NCI-H1436 (cell line): ENCODE measurements around the gene UBTD1.

Source experiments
- DNase-seq: peaks from one replicate; lab custom pipeline; 2025; lab: John Stamatoyannopoulos, UW

Gene UBTD1

DNA sequence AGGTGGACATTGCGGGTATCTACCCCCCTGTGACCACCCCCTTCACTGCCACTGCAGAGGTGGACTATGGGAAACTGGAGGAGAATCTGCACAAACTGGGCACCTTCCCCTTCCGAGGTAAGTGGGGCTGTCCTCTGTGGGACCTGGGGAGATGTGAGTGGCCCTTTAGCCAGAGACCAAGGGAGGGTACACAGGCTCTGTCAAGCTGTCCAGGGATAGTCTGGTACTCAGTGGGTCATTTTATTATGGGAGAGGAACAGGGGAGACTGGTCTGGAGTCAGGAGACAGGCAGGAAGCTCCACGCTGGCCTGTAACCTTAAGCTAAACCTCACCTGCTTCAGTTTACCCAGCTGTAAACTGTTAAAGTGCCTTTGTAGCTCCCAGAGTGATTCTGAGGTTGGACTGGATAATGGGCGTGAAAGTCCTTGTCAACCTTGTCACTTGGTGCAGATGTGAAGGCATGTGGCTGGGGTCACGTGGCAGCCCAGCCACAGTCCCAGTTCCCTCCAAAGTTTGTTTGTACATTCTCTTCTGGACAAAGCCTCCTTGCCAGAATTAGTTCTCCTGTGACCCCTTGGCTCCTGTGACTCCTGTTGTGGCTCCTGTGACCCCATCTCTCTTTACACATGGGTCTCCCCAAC lies 86.2 kb downstream of the UBTD1 start:
- no peak for DNase-seq

DNA sequence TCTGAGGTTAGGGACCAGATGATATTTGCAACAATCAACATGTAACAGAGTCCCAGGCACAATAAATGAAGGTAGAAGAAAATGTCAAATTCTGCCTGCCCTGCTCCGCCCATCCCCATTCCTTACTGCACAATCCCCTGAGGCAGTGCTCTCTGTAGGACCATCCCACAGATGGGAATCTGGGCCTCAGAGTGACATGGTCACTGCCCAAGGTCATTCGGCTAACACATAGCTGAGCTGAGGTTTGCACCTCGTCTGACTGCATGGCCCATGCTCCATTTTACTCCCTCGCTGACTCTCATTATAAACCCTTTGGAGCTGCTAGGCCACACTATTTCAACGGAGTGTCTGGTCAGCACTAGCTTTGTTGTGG lies 86.7 kb downstream of the UBTD1 start:
- no peak for DNase-seq

DNA sequence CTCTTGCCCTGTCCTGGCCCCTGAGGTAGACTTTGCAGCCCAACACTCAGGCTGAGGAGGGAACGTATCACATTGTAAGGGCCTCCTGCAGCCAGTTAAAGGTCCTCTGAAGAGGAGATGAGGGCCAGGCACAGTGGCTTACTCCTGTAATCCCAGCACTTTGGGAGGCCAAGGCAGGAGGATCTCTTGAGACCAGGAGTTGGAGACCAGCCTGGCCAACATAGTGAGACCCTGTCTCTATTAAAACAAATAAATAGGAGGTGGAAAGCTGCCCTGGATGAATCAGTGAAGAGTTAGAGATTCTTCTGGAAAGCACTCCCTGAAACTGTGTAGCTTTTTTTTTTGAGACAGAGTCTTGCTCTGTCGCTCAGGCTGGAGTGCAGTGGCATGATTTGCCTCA lies 88.5 kb downstream of the UBTD1 start:
- no peak for DNase-seq

GRCh38 chr10:97589479-97589878 lies 90.8 kb downstream of the UBTD1 start, which contains the start of gene C10orf62:
Gene C10orf62, plus strand, starts transcription at chr10:97589721. Its CDS starts 177 bp downstream, at chr10:97589898.
- no peak for DNase-seq

DNA sequence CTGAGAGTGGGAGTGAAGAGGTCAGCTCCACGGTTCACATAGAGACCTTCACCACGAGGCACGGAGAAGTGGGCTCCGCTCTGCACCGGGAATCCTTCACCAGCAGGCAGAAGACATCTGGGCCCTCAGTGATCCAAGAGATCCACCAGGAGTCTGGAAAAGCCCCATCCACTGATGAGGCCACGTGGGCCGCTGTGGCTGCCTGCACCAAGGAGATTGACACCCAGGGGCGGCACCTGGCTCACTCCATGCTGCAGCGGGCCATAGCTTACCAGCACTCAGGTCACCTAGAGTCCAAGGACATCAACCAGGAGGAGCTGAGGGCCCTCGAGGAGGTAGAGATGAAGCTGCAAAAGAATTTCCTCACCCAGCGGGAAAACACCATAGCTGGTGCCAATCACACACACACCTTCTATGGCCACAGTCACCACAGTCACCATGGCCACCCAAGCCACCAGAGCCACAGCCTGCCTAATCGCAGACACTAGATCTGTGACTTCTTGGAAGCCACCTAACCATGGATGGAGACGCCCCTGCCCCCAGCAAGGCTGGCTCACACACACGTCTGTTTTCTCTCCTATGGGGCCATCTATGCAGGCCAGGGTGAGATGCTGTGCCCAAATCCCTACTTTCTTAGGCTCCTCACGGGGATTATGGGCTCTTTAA lies 91.5 kb downstream of the UBTD1 start:
- DNase-seq = no peak

DNA sequence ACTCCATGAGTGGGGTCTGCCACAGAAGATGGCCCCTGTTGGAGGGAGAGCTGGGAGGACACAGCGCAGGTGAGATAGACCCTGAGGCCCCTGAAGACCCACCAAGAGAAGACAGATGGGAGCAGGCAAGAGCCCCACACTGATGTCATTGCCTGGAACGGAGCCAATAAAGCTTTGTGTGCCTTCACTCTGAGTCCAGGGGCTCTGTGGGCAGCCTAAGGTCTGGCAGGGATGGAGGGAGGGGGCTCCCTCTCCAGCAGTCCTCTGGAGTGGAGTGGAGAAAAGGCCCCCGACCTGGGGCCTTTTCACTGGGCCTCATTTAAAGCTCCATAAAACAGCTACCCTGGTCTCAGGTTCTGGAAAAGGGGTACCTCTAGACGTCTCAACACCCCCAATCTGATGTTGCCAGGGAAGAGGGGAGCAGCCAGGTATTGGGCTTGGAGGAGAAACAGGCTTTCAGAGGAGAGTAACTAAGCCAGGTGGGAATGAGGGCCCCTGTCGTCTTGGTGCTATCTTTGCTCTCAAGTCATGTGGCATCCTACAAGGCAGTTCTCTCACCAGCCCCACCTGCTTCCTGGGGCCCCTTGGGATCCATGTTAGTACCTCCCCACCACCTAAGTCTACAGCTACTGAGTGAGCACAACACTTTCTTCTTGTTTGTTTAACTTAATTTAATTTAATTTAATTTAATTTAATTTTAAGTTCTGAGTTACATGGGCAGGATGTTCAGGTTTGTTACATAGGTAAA lies 92.2 kb downstream of the UBTD1 start:
- peak; percentile 4 for DNase-seq

DNA sequence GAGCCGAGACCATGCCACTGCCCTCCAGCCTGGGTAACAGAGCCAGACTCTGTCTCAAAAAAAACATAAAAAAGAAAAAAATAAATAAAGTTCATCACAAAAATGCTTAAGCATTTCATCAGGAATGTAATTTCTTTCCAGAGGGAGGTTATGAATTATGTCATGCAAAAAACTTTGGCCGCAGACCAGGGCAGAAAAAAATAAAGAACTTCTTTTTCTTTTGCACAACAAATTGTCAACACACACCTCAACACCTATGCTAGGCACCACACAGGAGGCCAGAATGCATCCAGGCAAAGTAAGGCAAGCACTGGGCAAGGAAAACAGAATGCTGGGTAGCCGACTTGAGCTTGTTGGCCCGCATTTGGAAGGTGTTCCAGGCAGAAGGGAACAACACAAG lies 94.7 kb downstream of the UBTD1 start:
- DNase-seq = no peak

GRCh38 chr10:97596101-97597082 lies 97.7 kb downstream of the UBTD1 start:
- DNase-seq = no peak

DNA sequence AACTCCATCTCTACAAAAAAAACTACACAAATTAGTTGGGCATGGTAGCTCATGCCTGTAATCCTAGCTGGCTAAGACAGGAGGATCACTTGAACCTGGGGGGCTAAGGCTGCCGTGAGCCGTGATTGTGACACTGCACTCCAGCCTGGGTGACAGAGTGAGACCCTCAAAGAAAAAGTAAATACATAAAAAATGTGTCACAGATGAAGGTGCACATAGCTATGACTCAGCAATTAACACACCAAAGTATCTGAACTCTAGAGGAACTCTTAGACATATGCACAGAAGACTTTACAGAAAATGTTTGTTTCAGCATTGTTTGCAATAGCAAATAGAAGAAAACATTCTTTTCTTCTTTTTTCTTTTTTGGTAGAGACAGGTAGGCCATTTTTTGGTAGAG lies 99.1 kb downstream of the UBTD1 start:
- DNase-seq = no peak

DNA sequence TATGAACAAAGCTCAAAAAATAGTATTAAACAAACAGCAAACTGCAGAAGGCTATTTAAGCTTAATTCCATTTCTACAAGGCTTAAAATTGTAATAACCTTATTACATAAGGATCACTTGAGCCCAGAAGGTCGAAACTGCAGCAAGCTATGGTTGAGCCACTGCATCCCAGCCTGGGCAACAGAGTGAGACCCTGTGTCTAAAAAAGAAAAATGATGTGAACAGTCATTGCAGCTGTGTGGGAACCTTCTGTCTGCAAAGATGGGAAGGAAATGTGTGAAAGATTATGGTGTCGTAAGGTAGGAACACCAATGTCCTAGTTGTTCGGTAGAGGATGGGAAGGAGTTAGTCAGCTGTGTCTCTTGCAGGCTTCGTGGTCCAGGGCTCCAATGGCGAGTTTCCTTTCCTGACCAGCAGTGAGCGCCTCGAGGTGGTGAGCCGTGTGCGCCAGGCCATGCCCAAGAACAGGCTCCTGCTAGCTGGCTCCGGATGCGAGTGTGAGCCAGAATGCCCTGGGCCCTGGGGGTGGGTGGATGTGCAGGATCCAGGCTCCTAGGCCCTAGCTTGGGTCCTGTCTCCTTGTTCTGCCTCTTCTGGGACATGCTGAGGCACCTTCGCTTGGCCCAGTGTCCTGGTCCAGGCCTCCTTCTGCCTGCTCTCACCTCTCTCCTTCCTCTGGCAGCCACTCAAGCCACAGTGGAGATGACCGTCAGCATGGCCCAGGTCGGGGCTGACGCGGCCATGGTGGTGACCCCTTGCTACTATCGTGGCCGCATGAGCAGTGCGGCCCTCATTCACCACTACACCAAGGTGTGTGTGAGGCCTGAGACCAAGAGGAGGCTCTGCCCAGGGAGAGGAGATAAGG lies 99.9 kb downstream of the UBTD1 start:
- DNase-seq = no peak

- DNase-seq = no peak
Observed at GRCh38 chr10:97599272-97599619, 100.5 kb downstream of the UBTD1 start.

- DNase-seq = no peak
Observed at GRCh38 chr10:97600616-97601015, 101.9 kb downstream of the UBTD1 start.

DNA sequence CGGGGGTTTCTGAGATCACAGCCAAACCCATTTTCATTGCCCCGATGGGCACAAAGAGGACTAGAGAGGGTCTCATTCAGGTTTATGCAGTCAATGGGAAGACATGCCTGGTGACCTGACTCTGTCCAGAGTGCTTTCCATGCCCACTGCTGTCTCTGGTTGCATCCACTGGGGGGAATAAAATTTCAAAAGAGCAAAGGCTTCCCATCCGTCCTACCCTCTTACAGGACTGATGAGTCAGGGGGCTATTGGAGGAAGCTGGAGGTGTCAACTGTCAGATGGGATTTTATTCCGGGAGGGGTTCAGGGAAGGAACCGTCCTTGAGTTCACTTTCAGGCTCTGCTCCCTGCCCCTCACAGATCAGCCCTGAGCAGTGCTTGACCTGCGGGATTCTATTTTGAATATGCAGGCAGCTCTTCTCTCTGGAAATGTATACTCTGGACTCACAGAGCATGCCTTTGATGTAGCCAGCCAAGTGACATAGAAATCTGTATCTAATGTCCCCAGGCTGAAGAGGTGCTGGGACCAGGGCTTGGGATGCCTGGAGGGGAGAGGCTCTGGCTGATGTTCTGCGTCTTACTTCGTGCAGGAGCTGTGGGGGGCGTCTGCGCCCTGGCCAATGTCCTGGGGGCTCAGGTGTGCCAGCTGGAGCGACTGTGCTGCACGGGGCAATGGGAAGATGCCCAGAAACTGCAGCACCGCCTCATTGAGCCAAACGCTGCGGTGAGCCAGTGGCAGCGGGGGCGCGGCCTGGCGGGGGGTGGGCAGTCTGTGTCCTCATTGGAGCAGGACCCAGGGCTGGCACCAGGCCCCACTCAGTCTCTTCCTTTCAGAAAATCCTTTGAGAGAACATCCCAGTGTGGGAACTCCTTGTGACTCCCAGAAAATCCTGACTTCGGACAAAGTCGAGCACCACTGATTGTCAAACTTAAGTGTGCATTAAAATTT lies 102.8 kb downstream of the UBTD1 start:
- DNase-seq = no peak

DNA sequence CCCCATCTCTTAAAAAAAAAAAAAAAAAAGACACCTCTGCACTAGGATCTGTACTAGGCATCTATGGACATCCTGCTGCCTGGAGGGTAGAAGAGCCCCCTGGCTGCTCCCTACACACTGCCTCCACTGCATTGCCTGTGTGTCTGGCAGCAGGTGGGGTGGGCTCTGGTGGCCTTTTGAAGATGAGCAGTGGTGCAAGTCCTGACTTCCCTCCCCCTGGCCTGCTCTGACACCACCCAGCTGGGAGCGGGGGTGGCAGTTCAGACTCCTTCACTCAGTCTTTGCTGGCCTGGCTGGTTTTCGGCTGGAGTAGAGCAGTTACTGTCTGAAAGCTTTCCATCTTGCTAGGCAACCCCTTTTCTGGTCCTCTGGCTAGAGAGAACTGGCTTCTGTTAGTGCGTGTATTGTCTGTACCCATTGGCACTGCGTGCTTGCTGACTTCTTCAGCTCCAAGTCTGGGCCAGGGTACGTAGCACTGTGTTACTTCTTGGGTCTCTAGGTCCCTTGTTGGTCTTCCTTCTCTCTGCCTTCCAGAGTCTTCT lies 108.4 kb downstream of the UBTD1 start:
- DNase-seq = no peak

GRCh38 chr10:97608991-97609561 lies 110.4 kb downstream of the UBTD1 start:
- DNase-seq = no peak

- no peak for DNase-seq
Observed at GRCh38 chr10:97611473-97611872, 112.7 kb downstream of the UBTD1 start.

DNA sequence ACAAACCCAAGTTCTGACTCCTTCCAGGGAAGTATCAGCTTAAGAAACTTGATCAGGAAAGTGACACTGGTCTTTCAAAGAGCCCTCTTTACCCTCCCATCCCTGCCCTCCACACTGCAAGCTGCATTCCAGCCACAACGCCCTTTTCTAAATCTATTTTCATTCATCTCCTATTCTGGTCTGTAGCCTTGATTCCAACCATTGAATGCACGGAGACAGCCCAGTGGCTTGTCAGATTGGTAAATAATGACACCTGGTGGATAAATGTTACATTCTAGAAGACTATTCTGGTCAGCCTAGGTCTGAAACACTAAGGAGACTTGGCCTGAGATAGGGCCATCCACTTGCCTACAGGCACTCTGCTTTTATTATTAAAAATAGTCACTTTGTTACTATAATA lies 113.7 kb downstream of the UBTD1 start:
- no peak for DNase-seq

DNA sequence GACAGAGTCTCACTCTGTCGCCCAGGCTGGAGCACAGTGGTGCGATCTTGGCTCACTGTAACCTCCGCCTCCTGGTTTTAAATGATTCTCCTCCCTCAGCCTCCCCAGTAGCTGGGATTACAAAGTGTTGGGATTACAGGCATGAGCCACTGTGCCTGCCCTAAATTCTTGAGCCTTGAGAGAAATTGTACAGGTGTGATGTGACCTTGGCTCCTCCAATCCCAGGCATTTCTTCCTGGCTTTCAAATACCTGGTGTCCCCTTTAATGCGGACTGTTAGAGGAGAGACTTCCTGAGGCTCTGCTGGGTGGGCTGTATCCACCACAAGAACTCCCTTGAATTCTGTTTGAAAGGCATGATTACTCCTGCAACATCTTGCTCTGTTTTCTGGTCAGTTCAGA lies 119.6 kb downstream of the UBTD1 start:
- DNase-seq = no peak

GRCh38 chr10:97618733-97619132 lies 120.0 kb downstream of the UBTD1 start:
- no peak for DNase-seq
